GM12872 (cell line): Measurements from ENCODE around the gene LEPROT.

Experiments used
- CTCF ChIP-seq: IDR thresholded peaks from 3 replicates; pipeline ENCODE4 v1.5.1; 2011; ENCODE audit warnings: low read depth, mild to moderate bottlenecking, low read length, moderate library complexity; ENCODE audit not compliant: insufficient read depth

LEPROT gene

DNA sequence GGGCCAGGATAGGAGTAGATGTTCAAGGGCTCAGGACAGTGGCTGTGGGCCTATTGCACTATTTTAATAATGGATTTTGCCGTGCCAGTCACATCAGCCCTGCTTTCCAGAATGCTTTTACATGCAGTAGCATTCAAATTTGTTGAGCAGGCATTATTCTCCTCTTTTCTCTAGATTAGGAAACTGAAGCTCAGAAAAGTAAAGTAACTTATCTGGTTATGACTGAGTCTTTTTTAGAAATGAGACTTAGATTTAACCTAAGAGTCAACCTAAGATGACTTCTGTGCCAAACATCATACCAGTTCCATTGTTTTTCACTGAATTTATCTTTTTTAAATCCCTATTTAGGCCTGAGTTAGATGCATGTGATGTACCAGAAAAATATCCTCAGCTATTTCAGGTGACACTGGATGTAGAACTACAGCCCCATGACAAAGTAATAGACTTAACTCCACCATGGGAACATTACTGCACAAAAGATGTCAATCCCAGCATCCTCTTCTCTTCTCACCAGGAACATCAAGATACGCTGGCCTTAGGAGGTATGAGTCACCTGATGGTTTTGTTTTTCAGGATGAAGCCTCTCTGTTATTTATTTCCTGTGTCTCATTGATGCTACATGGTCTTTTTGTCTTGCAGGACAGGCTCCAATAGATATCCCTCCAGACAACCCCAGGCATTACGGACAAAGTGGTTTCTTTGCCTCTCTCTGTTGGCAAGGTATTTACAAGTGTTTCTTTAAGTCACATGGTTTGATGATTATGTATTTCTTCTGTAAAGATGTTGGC is 31.4 kb upstream of the LEPROT start:
- TF ChIP-seq CTCF: no peak

- no peak for TF ChIP-seq CTCF
These were observed 28.0 kb upstream of the LEPROT start for GRCh38 chr1:65392497-65392896.

DNA sequence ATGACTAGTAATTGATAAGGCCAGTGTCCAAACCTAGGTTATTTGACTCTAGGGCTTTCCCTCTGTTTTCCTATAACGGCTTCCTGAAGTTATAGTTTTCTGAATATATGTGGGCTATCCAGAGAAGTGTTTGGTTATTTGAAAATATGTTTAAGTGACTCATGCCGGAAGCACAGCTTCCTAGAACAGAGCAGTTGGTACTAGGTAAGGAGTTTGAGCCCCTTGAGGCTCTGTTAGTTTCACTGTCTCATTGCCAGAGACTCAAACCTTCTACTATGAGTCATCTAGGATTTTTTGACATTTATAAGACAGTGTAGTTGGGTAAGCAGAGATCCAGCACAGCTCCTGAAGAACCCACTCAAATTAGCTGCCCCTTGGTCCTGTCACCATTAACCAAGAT is 27.1 kb upstream of the LEPROT start:
- no peak for TF ChIP-seq CTCF

DNA sequence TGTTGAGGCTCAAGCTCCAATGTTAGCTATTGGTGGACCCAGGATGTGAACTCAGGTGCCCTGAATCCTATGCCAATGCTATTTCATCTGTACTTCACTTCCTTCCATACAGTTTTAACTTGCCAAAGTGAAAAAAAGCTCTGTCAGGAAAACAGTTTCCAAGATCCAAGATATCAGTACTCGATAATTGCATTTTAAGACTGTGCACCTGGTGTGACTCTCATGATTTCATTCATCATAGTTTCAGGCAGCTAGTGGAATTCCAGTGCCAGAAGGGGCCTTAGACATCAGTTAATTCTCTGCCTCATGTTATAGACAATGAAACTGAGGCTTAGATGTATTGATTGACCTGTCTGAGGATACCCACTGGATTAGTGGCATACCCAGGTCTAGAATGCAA is 26.5 kb upstream of the LEPROT start:
- TF ChIP-seq CTCF: no peak

GRCh38 chr1:65395887-65396612 is 24.4 kb upstream of the LEPROT start:
- no peak for TF ChIP-seq CTCF

DNA sequence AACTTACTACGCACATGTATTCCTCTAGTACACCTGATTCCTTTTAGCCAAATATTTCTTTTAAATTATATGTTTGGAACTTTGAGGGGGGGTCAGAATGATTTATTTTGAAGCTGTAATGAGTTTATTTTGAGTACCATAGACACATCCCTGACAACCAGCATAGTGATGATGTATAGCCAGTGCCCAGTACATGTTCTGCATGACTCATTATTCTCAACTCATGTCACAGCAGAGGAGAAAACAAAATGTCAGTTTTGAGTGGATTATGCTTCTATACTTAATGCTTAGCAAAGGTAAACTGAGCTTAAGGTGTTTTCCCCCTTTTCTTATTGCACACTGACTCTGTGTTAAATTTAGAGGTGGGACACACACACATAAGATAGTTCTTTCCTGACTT is 22.4 kb upstream of the LEPROT start:
- no peak for TF ChIP-seq CTCF

GRCh38 chr1:65399003-65399402 is 21.5 kb upstream of the LEPROT start:
- no peak for TF ChIP-seq CTCF
